Globus pallidus (tissue), 1 donor: Measurements from ENCODE around the gene DND1.
"Not testable (repeated sequence)": the region's sequence is repeated elsewhere in the genome, so short reads cannot be mapped to it uniquely, and the experiment has no call there.

Source experiments
- DNase-seq: peaks from one replicate; pipeline ENCODE4 v3.0.0-alpha.2; 2015; ENCODE audit warnings: low spot score

DND1 gene

DNA sequence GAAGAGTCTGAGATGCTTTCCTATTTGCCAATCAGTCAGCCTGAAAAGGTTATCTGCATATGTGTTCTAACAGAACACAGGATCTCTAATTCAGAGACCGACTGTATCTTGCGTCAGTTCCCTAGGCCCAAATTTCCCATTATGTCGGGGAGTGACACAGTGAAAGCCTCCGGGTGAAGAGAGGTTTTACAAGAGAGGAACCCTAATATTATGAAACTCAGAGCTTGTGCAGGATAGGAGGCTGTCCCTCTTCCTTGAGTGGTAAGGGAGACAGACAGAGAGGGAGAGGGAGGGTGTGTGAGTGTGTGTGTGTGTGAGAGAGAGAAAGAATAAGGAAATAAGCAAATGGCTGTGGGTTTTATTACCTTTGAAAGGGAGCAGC lies 42.3 kb downstream of the DND1 start:
- no peak for DNase-seq

GRCh38 chr5:140630292-140631035 lies 42.9 kb downstream of the DND1 start:
- DNase-seq, result no peak

- DNase-seq, result no peak
Observed at GRCh38 chr5:140628711-140629110, 44.7 kb downstream of the DND1 start.

- no peak for DNase-seq
Observed at GRCh38 chr5:140627972-140628371, 45.4 kb downstream of the DND1 start.

GRCh38 chr5:140624886-140625285 lies 48.5 kb downstream of the DND1 start:
- not testable (repeated sequence) for DNase-seq

- not testable (repeated sequence) for DNase-seq
Observed at GRCh38 chr5:140623061-140623460, 50.3 kb downstream of the DND1 start.

GRCh38 chr5:140622301-140622700 lies 51.1 kb downstream of the DND1 start:
- no peak for DNase-seq
